Lung (tissue), 12 donors: ENCODE data around the gene HTR6. TPM values are rescaled to one million over a fixed set of nuclear protein-coding genes. Genes with fewer than 3 reads are reported as not detected.

Experiments used
- ATAC-seq: fragments of 200-7000 bp; cut with Tn5 transposase; one replicate; pipeline ENCODE4 v1.9.1; 2020; ENCODE audit warnings: moderate number of reproducible peaks; ENCODE audit not compliant: insufficient read depth, low FRiP score
- DNase-seq, 3 donors: peaks; one replicate each; pipeline ENCODE4 v3.0.0-alpha.2; 2013 to 2017
- H3K27ac ChIP-seq, 2 donors: one replicate each; pipeline ENCODE4 v1.5.1; 2013; ENCODE audit warnings: mild to moderate bottlenecking in 2 of 2, moderate library complexity in 2 of 2, control low read depth in 1 of 2, inconsistent platforms in 1 of 2, low read depth in 1 of 2, low read length in 1 of 2
- H3K27me3 ChIP-seq, 3 donors: one replicate each; pipeline ENCODE4 v1.5.1; 2013; ENCODE audit warnings: low read length in 2 of 3; ENCODE audit not compliant: control insufficient read depth in 3 of 3, insufficient read depth in 3 of 3
- H3K36me3 ChIP-seq, 4 donors: one replicate each; pipeline ENCODE4 v1.5.1; 2013; ENCODE audit warnings: low read length in 4 of 4, mild to moderate bottlenecking in 1 of 4, moderate library complexity in 1 of 4; ENCODE audit not compliant: control insufficient read depth in 4 of 4, insufficient read depth in 4 of 4
- H3K4me1 ChIP-seq, 5 donors: one replicate each; pipeline ENCODE4 v1.5.1; 2013; ENCODE audit warnings: low read length in 5 of 5, mild to moderate bottlenecking in 2 of 5, moderate library complexity in 1 of 5; ENCODE audit not compliant: control insufficient read depth in 5 of 5, insufficient read depth in 5 of 5
- H3K4me3 ChIP-seq: one replicate; pipeline ENCODE4 v1.5.1; 2013; ENCODE audit warnings: mild to moderate bottlenecking, control low read depth, moderate library complexity
- H3K9ac ChIP-seq, 2 donors: one replicate each; pipeline ENCODE4 v1.5.1; 2013; ENCODE audit warnings: low read length in 2 of 2, control low read depth in 1 of 2; ENCODE audit not compliant: insufficient read depth in 1 of 2
- H3K9me3 ChIP-seq, 4 donors: one replicate each; pipeline ENCODE4 v1.5.1; 2013; ENCODE audit warnings: low read length in 3 of 4, mild to moderate bottlenecking in 1 of 4, moderate library complexity in 1 of 4; ENCODE audit not compliant: control insufficient read depth in 4 of 4, insufficient read depth in 3 of 4
- CTCF ChIP-seq: IDR thresholded peaks from 2 replicates; pipeline ENCODE4 v1.5.1; 2012; ENCODE audit warnings: mild to moderate bottlenecking; ENCODE audit errors: control extremely low read depth, extremely low read depth
- WGBS, 2 donors: extraction: QIAGEN DNeasy Blood & Tissue Kit; methylation state at CpG; one replicate each; pipeline ENCODE4 v1.1.7; 2013; 5-methylcytosine and 5-hydroxymethylcytosine counted together
- polyA plus RNA-seq, 2 donors: library from polyadenylated mRNA; stranded (reverse); fragments of 200-250 nt; gene quantifications; one replicate each; pipeline ENCODE4 v1.2.1, GENCODE V29; 2013
- total RNA-seq, 2 donors: library from RNA; depleted of rRNA in 1 of 2; stranded (reverse); fragments of >200 nt in 1 of 2; gene quantifications; one replicate each; pipeline ENCODE4 v1.2.1, GENCODE V29; 2014 to 2021
- donor health status: control.
- donor health status: control.
- donor health status: Bipolar disorder and iron deficiency.
- donor health status: healthy.
- donor health status: DM: yes; HTN: yes; CAD: no.

Gene HTR6
- total and polyA plus RNA-seq, 4 donors, result not detected

- H3K9ac ChIP-seq, result no peak overlapping the region
- no peak for TF ChIP-seq CTCF
- no peak overlapping the region for H3K27ac ChIP-seq
- 93 to 94% methylated on average over 14 of the region's 14 CpGs for WGBS, 2 donors
- H3K27me3 ChIP-seq, result no peaks in the 10 kb centered on the region
- H3K4me3 ChIP-seq, result no peak overlapping the region
- DNase-seq, result no peak
- H3K9me3 ChIP-seq, result no peaks in the 10 kb centered on the region
- no peak for ATAC-seq
- peaks cover 0 to 3% (median 0%) of the 10 kb centered on the region in 5 donors for H3K4me1 ChIP-seq
- H3K36me3 ChIP-seq, result peaks cover 0 to 6% (median 0%) of the 10 kb centered on the region in 4 donors
Measured at GRCh38 chr1:19700079-19700777, 35.6 kb downstream of the HTR6 start.

GRCh38 chr1:19703280-19703679 lies 38.6 kb downstream of the HTR6 start:
- Histone ChIP-seq H3K27me3 (no peaks in the 10 kb centered on the region), H3K36me3 (peaks cover 0 to 8% (median 0%) of the 10 kb centered on the region in 4 donors), H3K4me3 (no peak overlapping the region), H3K4me1 (peaks cover 0 to 3% (median 0%) of the 10 kb centered on the region in 5 donors), H3K9me3 (no peaks in the 10 kb centered on the region), H3K27ac (no peak overlapping the region), H3K9ac (no peak overlapping the region)
- TF ChIP-seq CTCF, result no peak
- ATAC-seq (no peak), DNase-seq (no peak)
- 89 to 95% methylated on average over 3 of the region's 3 CpGs for WGBS, 2 donors

- H3K36me3 ChIP-seq, result peaks cover 0 to 10% (median 0%) of the 10 kb centered on the region in 4 donors
- peaks cover 0 to 3% (median 0%) of the 10 kb centered on the region in 5 donors for H3K4me1 ChIP-seq
- ATAC-seq (no peak), DNase-seq (peak; percentile 77 to 80 (median 78))
- H3K9me3 ChIP-seq, result no peaks in the 10 kb centered on the region
- no peak overlapping the region for H3K27ac ChIP-seq
- no peaks in the 10 kb centered on the region for H3K27me3 ChIP-seq
- peak; percentile 81 for TF ChIP-seq CTCF
- WGBS, 2 donors, result 32 to 42% methylated on average over 19 of the region's 19 CpGs
- no peak overlapping the region for H3K4me3 ChIP-seq
- H3K9ac ChIP-seq, result no peak overlapping the region
Measured at GRCh38 chr1:19704247-19705113, 39.8 kb downstream of the HTR6 start.
